ENCODE data around the gene UBAC2. TPM values are rescaled to one million over a fixed set of nuclear protein-coding genes. Genes with fewer than 3 reads are reported as not detected.

UBAC2 gene
- total RNA-seq, 4 donors from 2014 or later: 54.4 to 65.9 (median 59.5) TPM

- Histone ChIP-seq H3K27me3 (no peaks in the 10 kb centered on the region), H3K4me1 (no peaks in the 10 kb centered on the region), H3K27ac (no peak overlapping the region), H3K9me3 (no peaks in the 10 kb centered on the region), H3K4me3 (no peak overlapping the region), H3K36me3 (no peaks in the 10 kb centered on the region)
- no peak for TF ChIP-seq POLR2A (IDR thresholded peaks at IDR 0.05)
- TF ChIP-seq CTCF (IDR thresholded peaks at IDR 0.05): no peak
- no peak for DNase-seq
- intact Hi-C loops (cut with DNase I; ENCODE audit: low total_unique reads): loop anchor here (5.0 to 10.0 kb wide), 2 partner anchors 169 to 256 kb away; no protein-coding TSS in a partner anchor
Measured at GRCh38 chr13:99433543-99434075, 233.0 kb downstream of the UBAC2 start.

GRCh38 chr13:99434258-99434788 is 233.7 kb downstream of the UBAC2 start:
- Histone ChIP-seq H3K27ac (no peak overlapping the region), H3K4me1 (no peaks in the 10 kb centered on the region), H3K4me3 (no peak overlapping the region), H3K27me3 (no peaks in the 10 kb centered on the region), H3K9me3 (no peaks in the 10 kb centered on the region), H3K36me3 (no peaks in the 10 kb centered on the region)
- TF ChIP-seq CTCF (IDR thresholded peaks at IDR 0.05) (no peak), POLR2A (IDR thresholded peaks at IDR 0.05) (no peak)
- intact Hi-C loops (cut with DNase I; ENCODE audit: low total_unique reads): loop anchor here (5.0 to 10.0 kb wide), 2 partner anchors 170 to 257 kb away; no protein-coding TSS in a partner anchor
- DNase-seq: no peak

GRCh38 chr13:99435116-99435515 is 234.5 kb downstream of the UBAC2 start:
- intact Hi-C loops (cut with DNase I; ENCODE audit: low total_unique reads): loop anchor here (10.0 kb wide), 1 partner anchor 170 kb away; no protein-coding TSS in a partner anchor
- Histone ChIP-seq H3K27ac (no peak overlapping the region), H3K4me1 (no peaks in the 10 kb centered on the region), H3K9me3 (no peaks in the 10 kb centered on the region), H3K36me3 (no peaks in the 10 kb centered on the region), H3K4me3 (no peak overlapping the region), H3K27me3 (no peaks in the 10 kb centered on the region)
- TF ChIP-seq CTCF (IDR thresholded peaks at IDR 0.05) (no peak), POLR2A (IDR thresholded peaks at IDR 0.05) (no peak)
- no peak for DNase-seq

GRCh38 chr13:99435998-99436397 is 235.3 kb downstream of the UBAC2 start:
- no peaks in the 10 kb centered on the region for H3K4me1 ChIP-seq
- H3K36me3 ChIP-seq: no peaks in the 10 kb centered on the region
- no peak overlapping the region for H3K4me3 ChIP-seq
- H3K9me3 ChIP-seq: no peaks in the 10 kb centered on the region
- no peaks in the 10 kb centered on the region for H3K27me3 ChIP-seq
- no peak overlapping the region for H3K27ac ChIP-seq
- TF ChIP-seq POLR2A (IDR thresholded peaks at IDR 0.05) (no peak), CTCF (IDR thresholded peaks at IDR 0.05) (no peak)
- DNase-seq: no peak
- intact Hi-C loops (cut with DNase I; ENCODE audit: low total_unique reads): loop anchor here (10.0 kb wide), 1 partner anchor 171 kb away; no protein-coding TSS in a partner anchor

MicroRNA genes within 50 kb of the gene (microRNA counts, 767-probe panel; counts per million panel counts)
- microRNA hsa-miR-623: 0 counts per million in 2 donors

Small RNAs within 50 kb of the gene (microRNA-seq; reads per million reads assigned to microRNA genes)
- gene MIR623 (ENCODE audit: borderline microRNAs expressed, borderline replicate concordance): not detected

Small RNAs within 50 kb of the gene (small RNA-seq; reads per million reads assigned to genes)
- gene MIR623 (not detected), gene RN7SKP9 (not detected)

Other genes starting within 250 kb of the UBAC2 start
- 100 to 1,000 TPM in 3 of 4 donors, 10 to 100 TPM in 1; 79.1 to 197 (median 107) TPM for gene DOCK9, start 222.8 kb upstream of the UBAC2 start, total RNA-seq
- gene GPR18, start 57.5 kb downstream of the UBAC2 start, total RNA-seq: 1 to 10 TPM in 2 of 4 donors, not detected in 2; 1.1 to 2.1 TPM
- gene GPR183, start 106.5 kb downstream of the UBAC2 start, total RNA-seq: 10 to 100 TPM in 1 of 4 donors, 1 to 10 TPM in 3; 2.0 to 10.8 (median 3.8) TPM

All from uterus (tissue), 4 donors.